ENCODE measurements around the gene TEX2.

GRCh38 chr17:64126918-64127317, 136.1 kb downstream of the TEX2 start:
- no peak for TF ChIP-seq ETV6 (CRISPR knock-in tag; IDR thresholded peaks at IDR 0.05)
- TF ChIP-seq NR3C1 (CRISPR knock-in tag; conservative IDR thresholded peaks at IDR 0.05; ENCODE audit: low read depth) = no peak
- TF ChIP-seq CBFB (CRISPR knock-in tag; IDR thresholded peaks at IDR 0.05; ENCODE audit: low read depth) = no peak
- TF ChIP-seq CTCF (IDR thresholded peaks at IDR 0.05) = no peak
- no peak for TF ChIP-seq ZNF317 (CRISPR knock-in tag; IDR thresholded peaks at IDR 0.05; ENCODE audit: borderline replicate concordance, low read depth)
- TF ChIP-seq, protein P1, sequence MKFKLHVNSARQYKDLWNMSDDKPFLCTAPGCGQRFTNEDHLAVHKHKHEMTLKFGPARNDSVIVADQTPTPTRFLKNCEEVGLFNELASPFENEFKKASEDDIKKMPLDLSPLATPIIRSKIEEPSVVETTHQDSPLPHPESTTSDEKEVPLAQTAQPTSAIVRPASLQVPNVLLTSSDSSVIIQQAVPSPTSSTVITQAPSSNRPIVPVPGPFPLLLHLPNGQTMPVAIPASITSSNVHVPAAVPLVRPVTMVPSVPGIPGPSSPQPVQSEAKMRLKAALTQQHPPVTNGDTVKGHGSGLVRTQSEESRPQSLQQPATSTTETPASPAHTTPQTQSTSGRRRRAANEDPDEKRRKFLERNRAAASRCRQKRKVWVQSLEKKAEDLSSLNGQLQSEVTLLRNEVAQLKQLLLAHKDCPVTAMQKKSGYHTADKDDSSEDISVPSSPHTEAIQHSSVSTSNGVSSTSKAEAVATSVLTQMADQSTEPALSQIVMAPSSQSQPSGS (CRISPR knock-in tag; IDR thresholded peaks at IDR 0.05; ENCODE audit: borderline replicate concordance, low read depth) = no peak
- TF ChIP-seq TP53 (CRISPR knock-in tag; IDR thresholded peaks at IDR 0.05) = no peak
- TF ChIP-seq TEAD4 (CRISPR knock-in tag; IDR thresholded peaks at IDR 0.05) = no peak
- TF ChIP-seq, protein P2, sequence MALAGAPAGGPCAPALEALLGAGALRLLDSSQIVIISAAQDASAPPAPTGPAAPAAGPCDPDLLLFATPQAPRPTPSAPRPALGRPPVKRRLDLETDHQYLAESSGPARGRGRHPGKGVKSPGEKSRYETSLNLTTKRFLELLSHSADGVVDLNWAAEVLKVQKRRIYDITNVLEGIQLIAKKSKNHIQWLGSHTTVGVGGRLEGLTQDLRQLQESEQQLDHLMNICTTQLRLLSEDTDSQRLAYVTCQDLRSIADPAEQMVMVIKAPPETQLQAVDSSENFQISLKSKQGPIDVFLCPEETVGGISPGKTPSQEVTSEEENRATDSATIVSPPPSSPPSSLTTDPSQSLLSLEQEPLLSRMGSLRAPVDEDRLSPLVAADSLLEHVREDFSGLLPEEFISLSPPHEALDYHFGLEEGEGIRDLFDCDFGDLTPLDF (CRISPR knock-in tag; IDR thresholded peaks at IDR 0.05) = no peak

Measured in WTC11 (cell line).